Upper lobe of left lung (tissue), 4 donors: Measurements from ENCODE around the gene IL17RE.

Experiments used
- POLR2A ChIP-seq, 4 donors: fragments of 450-650 bp; IDR thresholded peaks; one replicate each; pipeline ENCODE4 v1.5.1; 2016 to 2017; ENCODE audit warnings: antibody characterized with exemption in 4 of 4, mild to moderate bottlenecking in 2 of 4
- TF ChIP-seq, protein P1 (sequence below), 6 experiments: fragments of 450-650 bp in 4 of 6; fragments of 200-600 bp in 2 of 6; sonication (generic) in 2 of 6; IDR thresholded peaks; one replicate each; pipeline ENCODE4 v1.5.1; 2016 to 2019; ENCODE audit warnings: antibody characterized with exemption in 6 of 6

DNA sequence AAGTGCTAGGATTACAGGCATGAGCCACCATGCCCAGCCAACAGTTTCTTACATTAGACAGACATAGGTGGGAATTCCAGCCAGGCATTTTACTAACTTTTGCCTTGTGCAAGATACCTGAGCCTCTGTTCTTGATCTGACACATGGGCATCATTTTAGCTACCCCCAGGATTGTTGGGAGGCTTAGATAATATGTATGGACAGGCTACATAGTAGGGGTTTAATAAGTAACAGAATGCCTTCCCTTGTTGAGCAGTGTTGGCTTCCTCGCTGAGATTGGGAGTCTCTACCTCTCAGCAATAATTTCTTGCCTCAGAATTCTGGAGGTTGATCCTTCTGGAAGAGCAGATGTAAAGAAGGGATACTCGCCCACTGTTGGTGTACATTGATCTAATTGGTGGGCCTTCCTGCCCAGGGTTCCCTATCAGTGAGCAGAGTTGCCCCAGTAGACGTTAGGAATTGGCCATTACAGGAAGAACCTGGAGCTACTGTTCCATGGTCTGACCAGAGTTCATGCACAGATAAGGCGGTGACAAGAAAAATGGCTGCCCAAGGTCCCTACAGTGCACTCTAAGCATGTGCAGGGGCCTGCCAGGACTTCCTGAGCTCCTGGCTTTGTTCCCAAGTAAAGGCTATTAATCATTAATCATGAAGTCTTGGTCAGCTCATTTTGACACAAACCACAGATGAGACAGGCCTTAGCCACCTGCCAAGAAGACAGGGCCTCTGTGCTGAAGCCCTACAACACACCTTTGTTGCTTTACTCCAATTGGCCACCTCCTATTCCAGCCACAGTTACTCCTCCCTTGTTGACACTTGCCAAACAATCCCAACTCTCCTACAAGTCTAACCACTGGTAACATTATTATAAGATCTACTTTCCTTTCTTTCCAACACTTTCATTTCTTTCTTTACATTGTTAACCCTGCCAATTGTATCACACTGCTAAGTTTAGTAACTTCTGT lies 5.0 kb upstream of the IL17RE start:
- no peak for TF ChIP-seq POLR2A (IDR thresholded peaks at IDR 0.05)
- TF ChIP-seq, protein P1, sequence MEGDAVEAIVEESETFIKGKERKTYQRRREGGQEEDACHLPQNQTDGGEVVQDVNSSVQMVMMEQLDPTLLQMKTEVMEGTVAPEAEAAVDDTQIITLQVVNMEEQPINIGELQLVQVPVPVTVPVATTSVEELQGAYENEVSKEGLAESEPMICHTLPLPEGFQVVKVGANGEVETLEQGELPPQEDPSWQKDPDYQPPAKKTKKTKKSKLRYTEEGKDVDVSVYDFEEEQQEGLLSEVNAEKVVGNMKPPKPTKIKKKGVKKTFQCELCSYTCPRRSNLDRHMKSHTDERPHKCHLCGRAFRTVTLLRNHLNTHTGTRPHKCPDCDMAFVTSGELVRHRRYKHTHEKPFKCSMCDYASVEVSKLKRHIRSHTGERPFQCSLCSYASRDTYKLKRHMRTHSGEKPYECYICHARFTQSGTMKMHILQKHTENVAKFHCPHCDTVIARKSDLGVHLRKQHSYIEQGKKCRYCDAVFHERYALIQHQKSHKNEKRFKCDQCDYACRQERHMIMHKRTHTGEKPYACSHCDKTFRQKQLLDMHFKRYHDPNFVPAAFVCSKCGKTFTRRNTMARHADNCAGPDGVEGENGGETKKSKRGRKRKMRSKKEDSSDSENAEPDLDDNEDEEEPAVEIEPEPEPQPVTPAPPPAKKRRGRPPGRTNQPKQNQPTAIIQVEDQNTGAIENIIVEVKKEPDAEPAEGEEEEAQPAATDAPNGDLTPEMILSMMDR (IDR thresholded peaks at IDR 0.05) = no peak
